Measurements from ENCODE around the gene PLXNA1.

DNA sequence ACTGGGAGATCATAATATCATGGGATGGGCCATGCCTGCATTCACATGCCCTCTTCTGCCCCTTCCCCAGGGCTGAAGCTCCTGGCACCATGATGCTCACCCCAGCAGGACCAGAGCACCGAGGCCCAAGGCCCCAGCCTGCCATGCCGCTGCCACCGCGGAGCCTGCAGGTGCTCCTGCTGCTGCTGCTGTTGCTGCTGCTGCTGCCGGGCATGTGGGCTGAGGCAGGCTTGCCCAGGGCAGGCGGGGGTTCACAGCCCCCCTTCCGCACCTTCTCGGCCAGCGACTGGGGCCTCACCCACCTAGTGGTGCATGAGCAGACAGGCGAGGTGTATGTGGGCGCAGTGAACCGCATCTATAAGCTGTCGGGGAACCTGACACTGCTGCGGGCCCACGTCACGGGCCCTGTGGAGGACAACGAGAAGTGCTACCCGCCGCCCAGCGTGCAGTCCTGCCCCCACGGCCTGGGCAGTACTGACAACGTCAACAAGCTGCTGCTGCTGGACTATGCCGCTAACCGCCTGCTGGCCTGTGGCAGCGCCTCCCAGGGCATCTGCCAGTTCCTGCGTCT, 5.6 kb downstream of the PLXNA1 start:
- no peak for TF ChIP-seq CTCF (IDR thresholded peaks at IDR 0.05)
- no peak for TF ChIP-seq POLR2A (IDR thresholded peaks at IDR 0.05)

All from ovary (tissue), 3 donors.